Stimulated activated naive CD4-positive, alpha-beta T cell treated with Interleukin-2 at 50 U/mL for 16 hours (primary cell): ENCODE data around the gene ZNF141.
"Not testable (repeated sequence)": the region's sequence is repeated elsewhere in the genome, so short reads cannot be mapped to it uniquely, and the experiment has no call there.

ENCODE experiments used
- DNase-seq: peaks from one replicate; lab custom pipeline; 2025; lab: John Stamatoyannopoulos, UW

ZNF141 gene

DNA sequence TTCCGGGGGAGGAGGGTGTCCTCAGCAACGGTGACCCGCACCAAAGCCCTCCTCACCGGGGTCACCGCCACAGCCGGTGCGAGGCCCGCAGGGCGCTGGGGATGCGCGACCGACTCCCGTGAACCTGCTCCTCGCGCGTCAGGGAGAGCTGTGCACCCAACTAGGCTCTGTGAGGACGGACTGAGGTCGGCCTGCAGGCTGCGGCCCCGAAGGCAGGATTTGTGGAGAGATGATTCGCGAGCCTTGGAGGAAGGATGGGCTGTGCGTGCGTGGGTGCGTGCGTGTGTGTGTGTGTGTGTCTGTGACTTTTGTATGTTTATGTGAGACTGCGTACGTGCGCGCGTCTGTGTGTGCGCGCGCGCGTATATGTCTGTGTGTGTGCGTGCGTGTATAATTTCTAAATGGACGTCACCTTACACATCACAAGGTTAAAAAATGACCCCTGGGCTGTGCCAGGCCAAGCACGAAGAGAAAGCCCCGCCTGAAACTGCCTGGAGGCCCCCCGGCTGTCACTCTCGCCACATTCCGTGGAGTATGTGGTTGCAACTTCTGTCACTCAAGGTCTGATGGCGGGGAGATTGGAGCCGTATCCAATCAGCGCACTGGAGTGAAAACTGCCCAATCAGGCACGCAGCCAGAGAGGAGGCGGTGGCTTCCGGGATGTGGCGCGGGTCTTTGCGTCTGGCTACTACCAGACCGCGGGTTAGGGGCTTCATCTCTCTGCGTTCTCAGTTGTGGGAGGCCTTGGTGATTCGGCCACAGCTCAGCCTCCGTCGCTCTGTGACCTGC lies at the start of gene ZNF141:
ZNF141 (plus strand) TSS at position 672 of the 789 bp plus-strand sequence. CDS start 170 bp downstream, outside the sequence.
- peak; percentile 91 for DNase-seq

DNA sequence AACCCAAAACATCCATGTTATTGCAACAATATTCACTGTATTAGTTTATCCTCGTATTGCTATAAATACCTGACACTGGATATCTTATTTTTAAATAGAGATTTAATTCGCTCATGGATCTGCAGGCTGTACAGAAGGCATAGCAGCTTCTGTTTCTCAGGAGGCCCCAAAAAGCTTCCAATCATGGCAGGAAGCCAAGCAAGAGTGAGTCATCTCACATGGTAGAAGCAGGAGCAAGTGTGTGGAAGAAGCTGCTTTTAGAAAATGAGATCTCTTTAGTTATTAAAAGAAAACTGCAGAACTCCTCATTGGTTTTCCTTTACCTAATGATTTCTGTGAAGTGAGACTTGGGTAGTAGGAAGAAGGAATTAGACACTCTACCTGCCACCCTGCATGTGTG lies 48.7 kb upstream of the ZNF141 start:
- no peak for DNase-seq

DNA sequence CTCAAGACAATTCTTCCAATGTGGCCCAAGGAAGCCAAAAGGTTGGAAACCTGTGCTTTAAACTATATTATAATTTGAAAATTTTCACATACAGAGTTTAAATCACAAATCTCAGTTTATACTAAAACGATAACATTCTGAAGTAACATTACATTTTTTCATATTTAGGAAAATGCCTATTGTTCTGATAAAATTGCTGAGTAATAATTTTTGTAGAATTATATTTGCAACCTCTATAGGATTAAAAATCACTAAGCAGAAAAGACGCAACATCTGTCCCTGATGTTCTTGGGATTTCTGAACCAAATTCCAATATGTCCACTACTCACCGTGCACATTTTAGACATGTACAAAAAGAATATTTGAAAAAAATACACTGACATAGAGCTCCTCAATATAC lies 42.9 kb upstream of the ZNF141 start:
- no peak for DNase-seq

DNA sequence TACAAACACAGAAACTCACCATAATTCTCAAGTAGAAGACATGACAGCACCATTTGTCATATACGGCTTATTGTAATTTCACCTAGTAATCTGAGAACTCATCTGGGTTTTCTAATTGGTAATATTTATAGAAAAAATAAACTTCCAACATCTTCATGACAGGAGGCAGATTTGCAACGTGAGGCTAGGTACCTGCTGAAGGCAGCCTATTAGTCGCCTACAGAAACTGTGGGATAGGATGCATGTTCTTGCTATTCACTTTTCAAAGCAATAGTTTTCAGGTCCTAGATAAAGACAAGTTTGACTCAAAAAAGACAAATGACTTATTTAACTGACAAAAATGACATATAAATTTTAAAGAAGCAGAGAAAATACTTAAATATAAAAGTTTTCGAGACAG lies 35.2 kb upstream of the ZNF141 start:
- no peak for DNase-seq

DNA sequence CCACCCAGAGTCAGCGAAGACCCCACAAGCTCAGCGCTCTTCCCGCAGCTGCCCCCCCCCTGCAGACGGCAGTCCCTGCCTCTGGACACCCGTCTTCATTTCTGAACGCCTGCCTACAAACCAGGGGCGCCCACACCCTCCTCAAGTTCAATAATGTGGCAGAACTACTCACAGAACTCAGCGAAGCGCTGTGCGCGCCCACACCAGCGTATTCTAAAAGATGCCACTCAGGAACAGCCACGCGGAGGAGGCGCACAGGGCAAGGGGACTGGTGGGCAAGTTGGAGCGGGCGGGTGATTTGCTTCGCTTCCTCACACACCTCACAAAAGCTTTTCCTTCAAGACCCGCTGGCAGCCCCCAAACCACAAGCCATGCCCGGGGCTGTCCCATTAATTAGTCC lies 33.1 kb upstream of the ZNF141 start:
- not testable (repeated sequence) for DNase-seq

DNA sequence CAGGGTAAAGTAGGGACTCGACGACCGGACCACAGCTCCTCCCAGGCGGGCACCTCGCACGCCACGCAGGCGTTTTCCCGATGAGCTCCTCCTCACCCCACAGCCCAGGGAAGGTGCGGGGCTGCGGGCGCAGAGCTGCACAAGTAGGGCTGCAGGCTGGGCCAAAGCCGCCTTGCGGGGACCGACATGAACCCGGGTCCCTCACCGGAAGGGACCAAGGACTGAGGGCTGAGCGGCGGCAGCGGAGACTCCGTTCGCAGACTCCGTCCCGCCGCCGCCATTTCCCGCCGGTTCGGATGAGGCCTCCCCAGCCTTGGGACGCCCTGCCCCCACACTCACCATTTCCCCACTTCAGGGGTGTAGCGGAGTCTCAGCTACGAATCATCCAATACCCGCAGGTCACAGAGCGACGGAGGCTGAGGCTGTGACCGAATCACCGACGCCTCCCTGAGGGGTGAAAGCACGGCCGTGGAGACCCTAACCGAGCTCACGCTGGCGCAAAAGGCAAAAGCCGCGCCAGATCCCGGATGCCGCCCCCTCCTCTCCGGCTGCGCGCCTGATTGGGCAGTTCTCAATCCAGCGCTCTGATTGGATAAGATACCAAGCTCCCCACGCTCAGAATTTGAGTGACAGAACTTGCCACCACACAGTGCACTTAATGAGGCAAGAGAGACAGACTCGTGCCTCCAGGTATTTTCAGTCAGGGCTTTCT lies 32.5 kb upstream of the ZNF141 start, which contains the start of gene ZNF732:
ZNF732 (minus strand) TSS at position 506 of the 712 bp plus-strand sequence; CDS start at position 342, 164 bp downstream.
- DNase-seq: no peak

DNA sequence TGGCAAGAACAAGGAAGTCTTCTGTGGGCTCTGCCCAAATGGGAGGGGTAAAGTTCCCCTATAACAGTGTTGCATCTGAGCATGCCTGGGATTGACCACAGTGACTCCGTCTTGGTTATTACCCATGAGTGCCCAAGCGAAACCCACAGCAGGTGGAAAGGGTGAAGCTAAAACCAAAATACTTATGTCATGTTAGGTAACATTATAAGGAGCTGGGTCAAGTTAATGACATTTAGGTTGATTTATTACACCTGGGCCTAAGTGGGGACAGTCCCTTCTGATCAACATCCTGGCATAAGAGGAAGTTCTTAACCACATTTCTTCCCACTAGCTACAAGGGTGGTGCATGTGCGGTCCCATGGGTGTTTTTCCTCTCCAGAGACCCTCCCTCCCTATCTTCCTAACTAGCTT lies 31.1 kb upstream of the ZNF141 start:
- no peak for DNase-seq

DNA sequence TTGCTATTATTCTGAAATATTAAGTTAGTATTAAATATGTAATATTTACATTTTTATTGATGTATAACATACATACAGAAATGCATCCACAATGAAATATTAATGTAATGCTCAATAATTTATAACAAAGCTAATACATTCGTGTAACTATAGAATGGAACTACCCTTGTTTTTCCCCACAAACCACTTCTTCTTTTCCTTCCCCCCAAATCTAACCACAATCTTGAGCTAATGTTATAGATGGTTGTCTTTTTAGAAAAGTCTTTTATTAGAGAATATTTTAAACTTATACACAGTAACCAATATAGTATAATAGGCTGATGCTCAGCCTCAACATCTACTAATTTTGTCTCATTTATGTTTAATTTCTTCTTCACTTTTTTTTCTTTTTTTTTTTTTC lies 27.8 kb upstream of the ZNF141 start:
- DNase-seq: no peak

DNA sequence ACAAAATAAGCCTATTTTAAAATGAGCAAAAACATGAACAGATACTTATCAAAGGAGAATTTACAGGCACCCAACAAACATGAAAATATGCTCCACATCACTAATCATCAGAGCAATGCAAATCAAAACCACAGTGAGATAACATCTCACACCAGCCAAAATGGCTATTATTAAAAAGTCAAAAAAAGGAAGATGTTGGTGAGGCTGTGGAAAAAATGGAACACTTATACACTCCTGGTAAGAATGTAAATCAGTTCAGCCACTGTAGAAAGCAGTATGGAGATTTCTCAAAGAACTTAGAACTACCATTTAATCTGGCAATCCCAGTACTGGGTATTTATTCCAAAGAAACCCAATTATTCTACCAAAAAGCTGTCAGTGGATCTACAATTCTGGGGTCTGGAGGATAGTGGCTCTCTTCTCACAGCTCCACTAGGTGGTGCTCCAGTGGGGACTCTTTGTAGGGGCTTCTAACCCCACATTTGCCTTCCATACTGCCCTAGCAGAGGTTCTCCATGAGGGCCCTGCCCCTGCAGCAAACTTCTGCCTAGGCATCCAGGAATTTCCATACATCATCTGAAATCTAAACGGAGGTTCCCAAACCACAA lies 23.2 kb upstream of the ZNF141 start:
- no peak for DNase-seq

DNA sequence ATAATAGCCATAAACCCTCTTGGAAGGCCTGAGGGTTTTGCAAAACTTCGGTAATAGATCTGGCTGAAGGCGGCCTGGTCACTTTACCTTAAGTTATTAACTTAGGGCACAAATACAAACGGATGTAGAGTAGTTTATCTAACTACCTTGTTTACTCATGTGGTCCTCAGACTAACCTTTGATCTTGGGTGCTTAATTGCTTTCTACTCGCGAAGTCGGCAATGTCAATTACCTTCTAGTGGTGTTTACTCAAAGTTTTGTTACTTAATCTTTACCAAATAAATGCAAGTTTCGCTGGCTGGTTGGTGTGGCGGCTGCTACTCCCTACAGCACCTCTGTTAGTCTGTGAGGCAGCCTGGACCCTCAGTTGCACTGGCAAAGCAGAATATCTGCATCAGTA lies 8.9 kb upstream of the ZNF141 start:
- no peak for DNase-seq

DNA sequence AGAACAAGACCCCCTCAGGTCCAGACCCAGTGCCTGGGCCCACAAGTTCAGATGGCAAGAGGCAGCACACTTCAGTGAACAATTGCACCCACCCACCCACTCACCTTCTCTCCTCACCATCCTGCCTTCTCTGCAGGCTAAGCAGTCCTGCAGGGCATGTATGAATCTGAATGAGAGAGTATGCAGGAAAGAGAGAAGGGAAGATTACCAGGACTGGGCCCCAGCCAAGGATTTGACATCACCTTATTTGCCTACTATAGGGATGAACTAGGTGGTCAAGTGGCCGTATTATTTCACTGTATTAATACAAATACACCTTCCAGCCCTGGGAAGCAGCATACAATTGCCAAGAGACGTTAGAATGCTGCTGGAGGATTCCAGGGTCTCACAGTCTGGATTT lies 2.1 kb upstream of the ZNF141 start:
- DNase-seq: no peak

DNA sequence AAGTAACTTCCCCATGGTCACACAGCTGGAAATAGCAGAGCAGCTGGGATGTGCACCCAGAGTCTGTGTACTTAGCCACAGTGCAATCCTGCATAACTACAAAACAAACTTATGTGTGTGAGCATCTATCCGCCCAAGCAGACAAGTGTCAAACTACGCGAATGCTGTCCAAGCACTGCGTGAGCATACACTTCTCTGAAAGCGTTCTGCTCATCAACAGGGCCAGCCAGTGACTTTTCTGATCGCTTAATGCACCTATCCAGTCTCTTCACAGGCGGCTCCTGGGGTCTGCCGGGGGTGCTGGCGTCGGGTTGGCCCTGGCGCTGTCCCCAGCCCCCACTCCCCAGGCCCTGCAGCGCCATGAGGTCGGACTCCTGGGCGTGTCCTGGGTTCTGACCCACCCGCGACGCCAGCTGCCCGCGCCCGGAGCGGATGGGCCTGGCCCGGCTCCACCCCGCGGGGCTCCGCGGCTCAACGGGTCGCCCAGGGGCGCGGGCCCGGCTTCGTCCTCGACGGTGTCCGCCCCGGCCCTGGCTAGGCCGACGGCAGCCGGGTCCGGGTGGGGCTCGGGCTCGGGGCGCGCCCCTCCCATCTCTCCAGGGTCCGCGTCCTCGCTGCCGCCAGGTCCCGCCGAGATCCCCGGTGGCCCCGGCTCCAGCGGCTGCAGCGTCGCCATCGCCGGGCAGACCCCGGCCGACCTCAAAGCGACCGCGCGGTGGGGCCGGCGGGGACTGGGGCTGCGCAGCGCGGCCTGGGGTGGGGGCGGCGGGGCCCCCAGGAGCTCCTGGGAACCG lies 1.3 kb upstream of the ZNF141 start:
- DNase-seq: no peak

DNA sequence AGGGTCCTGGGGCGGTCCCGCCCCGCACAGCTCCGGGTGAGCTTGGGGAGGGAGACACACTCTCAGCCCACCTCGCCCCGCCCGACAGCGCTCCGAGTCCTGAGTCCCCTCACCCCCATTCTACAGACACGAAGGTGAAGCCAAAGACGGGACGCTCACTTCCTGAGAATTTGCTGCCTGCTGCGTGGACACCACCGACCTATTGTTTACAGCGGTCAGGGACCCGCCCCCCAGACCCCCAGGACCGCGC lies 796 bp upstream of the ZNF141 start:
- DNase-seq: peak; percentile 32

DNA sequence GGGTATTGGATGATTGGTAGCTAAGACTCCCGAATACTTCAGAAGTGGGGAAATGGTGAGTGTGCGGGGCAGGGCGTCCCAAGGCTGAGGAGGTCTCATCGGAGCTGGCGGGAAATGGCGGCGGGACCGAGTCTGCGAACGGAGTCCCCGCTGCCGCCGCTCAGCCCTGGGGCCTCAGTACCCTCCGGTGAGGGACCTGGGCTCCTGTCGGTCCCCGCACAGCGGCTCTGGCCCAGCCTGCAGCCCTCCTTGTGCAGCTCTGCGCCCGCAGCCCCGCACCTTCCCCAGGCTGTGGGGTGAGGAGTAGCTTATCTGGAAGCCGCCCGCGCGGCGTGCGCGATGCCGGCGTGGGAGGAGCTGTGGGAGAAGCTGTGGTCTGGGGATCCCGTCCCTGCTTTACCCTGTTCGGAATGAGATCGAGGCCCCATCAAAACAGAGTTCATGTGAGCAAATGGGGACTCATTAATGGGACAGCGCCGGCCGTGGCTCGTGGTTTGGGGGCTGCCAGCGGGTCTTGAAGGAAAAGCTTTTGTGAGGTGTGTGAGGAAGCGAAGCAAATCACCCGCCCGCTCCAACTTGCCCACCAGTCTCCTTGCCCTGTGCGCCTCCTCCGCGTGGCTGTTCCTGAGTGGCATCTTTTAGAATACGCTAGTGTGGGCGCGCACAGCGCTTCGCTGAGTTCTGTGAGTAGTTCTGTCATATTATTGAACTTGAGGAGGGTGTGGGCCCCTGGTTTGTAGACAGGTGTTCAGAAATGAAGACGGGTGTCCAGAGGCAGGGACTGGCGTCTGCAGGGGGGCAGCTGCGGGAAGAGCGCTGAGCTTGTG lies 531 bp downstream of the ZNF141 start:
- peak; percentile 72 for DNase-seq

DNA sequence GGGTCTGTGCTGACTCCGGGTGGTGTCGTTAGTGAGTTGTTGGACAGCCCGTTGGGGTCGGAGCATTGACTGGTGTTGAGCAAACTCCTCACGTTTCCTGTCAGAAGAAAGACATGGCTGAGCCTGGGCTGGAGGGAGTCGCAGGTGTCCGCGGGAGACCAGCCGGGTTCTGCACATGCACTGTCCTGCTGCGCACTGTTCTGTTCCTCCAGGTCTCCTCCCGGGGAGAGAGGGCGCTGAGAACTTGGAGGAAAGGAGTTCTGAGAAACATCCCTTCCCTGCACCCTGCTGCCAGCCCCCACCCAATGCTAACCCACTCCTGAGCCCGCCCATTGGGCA lies 1.1 kb downstream of the ZNF141 start:
- no peak for DNase-seq

DNA sequence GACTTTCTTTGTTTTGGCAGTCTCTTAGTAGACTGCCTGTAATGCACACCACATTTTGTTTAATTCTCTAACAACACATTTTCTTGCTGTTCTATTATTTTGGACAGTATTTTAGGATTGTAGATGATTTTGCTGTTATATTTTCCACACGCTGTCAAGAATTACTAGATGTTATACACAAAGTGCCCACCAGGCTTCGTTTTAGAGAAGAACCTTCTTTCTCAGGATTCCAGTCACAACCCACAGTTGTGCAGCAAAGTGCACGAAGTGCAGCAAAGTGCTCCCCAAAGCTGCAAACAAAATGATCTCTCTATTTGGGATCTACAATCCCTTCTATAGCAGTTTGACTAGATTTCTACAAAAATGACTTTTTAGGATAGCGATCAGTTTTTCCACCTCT lies 2.4 kb downstream of the ZNF141 start:
- DNase-seq: no peak

DNA sequence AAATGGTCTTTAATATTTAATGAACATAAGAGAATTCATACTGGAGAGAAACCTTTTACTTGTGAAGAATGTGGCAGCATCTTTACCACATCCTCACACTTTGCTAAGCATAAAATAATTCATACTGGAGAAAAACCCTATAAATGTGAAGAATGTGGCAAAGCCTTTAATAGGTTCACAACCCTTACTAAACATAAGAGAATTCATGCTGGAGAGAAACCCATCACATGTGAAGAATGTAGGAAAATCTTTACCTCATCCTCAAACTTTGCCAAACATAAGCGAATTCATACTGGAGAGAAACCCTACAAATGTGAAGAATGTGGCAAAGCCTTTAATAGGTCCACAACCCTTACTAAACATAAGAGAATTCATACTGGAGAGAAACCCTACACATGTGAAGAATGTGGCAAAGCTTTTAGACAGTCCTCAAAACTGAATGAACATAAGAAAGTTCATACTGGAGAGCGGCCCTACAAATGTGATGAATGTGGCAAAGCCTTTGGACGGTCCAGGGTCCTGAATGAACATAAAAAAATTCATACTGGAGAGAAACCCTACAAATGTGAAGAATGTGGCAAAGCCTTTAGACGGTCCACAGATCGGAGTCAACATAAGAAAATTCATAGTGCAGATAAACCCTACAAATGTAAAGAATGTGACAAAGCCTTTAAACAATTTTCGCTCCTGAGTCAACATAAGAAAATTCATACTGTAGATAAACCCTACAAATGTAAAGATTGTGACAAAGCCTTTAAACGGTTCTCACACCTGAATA lies 35.6 kb downstream of the ZNF141 start:
- no peak for DNase-seq

DNA sequence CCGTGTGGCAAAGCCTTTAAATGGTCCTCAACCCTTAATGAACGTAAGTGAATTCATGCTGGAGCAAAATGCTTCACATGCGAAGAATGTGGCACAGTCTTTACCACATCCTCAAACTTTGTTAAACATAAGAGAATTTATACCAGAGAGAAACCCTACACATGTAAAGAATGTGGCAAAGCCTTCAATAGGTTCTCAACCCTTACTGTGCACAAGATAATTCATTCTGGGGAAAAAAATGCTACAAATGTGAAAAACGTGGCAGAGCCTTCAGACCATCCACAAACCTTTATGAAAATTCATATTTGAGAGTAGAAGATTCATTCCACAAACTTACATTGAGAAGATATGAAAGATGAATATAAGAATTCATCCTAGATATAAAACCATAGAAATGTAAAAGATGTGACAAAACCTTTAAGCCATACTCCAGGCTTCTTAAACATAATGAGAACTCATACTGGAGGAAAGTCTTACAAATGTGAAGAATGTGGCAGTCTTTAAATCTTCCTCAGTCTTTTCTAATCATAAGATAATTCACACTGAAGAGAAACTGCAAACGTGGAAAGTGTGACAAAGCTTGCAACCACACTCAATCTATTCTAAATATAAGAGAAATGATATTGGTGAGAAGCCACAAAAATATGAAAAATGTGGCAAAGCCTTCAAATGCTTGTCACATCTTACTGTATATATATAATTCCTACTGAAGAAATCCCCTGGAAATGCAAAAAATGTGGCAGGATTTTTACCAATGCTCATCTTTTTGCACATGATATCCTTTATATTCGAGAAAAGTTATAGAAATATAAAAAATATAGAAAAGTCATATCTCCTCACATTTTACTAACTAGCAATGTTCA lies 36.9 kb downstream of the ZNF141 start:
- no peak for DNase-seq

DNA sequence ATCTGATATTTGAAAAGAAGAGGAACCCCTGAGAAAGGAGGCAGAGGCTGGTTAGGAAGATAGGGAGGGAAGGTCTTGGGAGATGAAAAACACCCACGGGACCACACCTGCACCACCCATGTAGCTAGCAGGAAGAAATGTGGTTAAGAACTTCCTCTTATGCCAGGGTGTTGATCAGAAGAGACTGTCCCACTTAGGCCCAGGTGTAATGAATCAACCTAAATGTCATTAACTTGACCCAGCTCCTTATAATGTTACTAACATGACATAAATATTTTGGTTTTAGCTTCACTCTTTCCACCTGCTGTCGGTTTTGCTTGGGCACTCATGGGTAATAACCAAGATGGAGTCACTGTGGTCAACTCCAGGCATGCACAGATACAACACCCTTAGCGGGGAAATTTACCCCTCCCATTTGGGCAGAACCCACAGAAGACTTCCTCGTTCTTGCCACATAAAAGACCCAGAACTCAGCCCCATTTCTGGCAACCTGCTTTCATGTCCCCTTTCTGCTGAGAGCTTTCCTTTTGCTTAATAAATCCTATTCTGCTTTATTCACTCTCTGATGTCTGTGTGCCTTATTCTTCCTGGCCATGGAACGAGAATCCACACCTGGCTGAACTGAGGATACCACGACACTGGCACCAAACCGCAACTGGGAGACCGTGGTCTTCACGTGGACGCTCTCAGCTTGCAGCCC lies 46.8 kb downstream of the ZNF141 start:
- DNase-seq: no peak
